Endometrial microvascular endothelial cells (primary cell): ENCODE results near the gene MRGPRD. TPM values are rescaled to one million over a fixed set of nuclear protein-coding genes. Genes with fewer than 3 reads are reported as not detected.

Experiments used
- in situ Hi-C: cut with HindIII; loops from 2 replicates; pipeline ENCODE4 v1.10.0; 2017; ENCODE audit warnings: low sequenced_read_pairs, low pct_unique_long_range_greater_than_20kb; ENCODE audit errors: inconsistent ontology term
- total RNA-seq: library from RNA; depleted of rRNA; stranded (reverse); fragments of >200 nt; gene quantifications from one replicate; pipeline ENCODE4 v1.2.3, GENCODE V29; 2015; ENCODE audit errors: inconsistent ontology term

MRGPRD gene
- total RNA-seq, 1 donor from 2014 or later: not detected

- in situ Hi-C loops: no loop called here
Observed at GRCh38 chr11:68997124-68997994, 16.6 kb upstream of the MRGPRD start.

- in situ Hi-C loops: no loop called here
Observed at GRCh38 chr11:68996376-68997123, 15.8 kb upstream of the MRGPRD start.

- in situ Hi-C loops: no loop called here
Observed at GRCh38 chr11:68994894-68995285, 14.1 kb upstream of the MRGPRD start.

GRCh38 chr11:68994161-68994893 is 13.5 kb upstream of the MRGPRD start:
- in situ Hi-C loops: no loop called here

- in situ Hi-C loops: no loop called here
Observed at GRCh38 chr11:68993546-68993945, 12.8 kb upstream of the MRGPRD start.

GRCh38 chr11:68992743-68993255 is 12.0 kb upstream of the MRGPRD start:
- in situ Hi-C loops: no loop called here

- in situ Hi-C loops: no loop called here
Observed at GRCh38 chr11:68990995-68991780, 10.4 kb upstream of the MRGPRD start.

GRCh38 chr11:68989936-68990606 is 9.3 kb upstream of the MRGPRD start:
- in situ Hi-C loops: no loop called here

GRCh38 chr11:68988491-68988890 is 7.7 kb upstream of the MRGPRD start:
- in situ Hi-C loops: no loop called here

- in situ Hi-C loops: no loop called here
Observed at GRCh38 chr11:68987211-68987610, 6.4 kb upstream of the MRGPRD start.

GRCh38 chr11:68983801-68984200 is 3.0 kb upstream of the MRGPRD start:
- in situ Hi-C loops: no loop called here

GRCh38 chr11:68982134-68982533 is 1.3 kb upstream of the MRGPRD start:
- in situ Hi-C loops: no loop called here

GRCh38 chr11:68979931-68980775 is 633 bp downstream of the MRGPRD start:
- in situ Hi-C loops: no loop called here

GRCh38 chr11:68978931-68979594 is 1.7 kb downstream of the MRGPRD start:
- in situ Hi-C loops: no loop called here

- in situ Hi-C loops: no loop called here
Observed at GRCh38 chr11:68978626-68978930, 2.2 kb downstream of the MRGPRD start.

- in situ Hi-C loops: no loop called here
Observed at GRCh38 chr11:68977781-68978625, 2.8 kb downstream of the MRGPRD start.
